Subcutaneous abdominal adipose tissue (tissue), 5 donors: ENCODE results near the gene YWHAQ.

Experiments
- H3K27ac ChIP-seq: one replicate; pipeline ENCODE4 v1.7.0; 2013; ENCODE audit warnings: low read depth, mild to moderate bottlenecking, inconsistent platforms, low read length, moderate library complexity
- H3K27me3 ChIP-seq, 5 donors: one replicate each; pipeline ENCODE4 v1.7.0; 2013; ENCODE audit warnings: low read length in 5 of 5, inconsistent platforms in 1 of 5; ENCODE audit not compliant: control insufficient read depth in 5 of 5, insufficient read depth in 4 of 5
- H3K36me3 ChIP-seq, 5 donors: one replicate each; pipeline ENCODE4 v1.7.0; 2013; ENCODE audit warnings: low read length in 5 of 5; ENCODE audit not compliant: control insufficient read depth in 5 of 5, insufficient read depth in 5 of 5
- H3K4me1 ChIP-seq, 5 donors: one replicate each; pipeline ENCODE4 v1.7.0; 2013; ENCODE audit warnings: low read length in 5 of 5, mild to moderate bottlenecking in 3 of 5, moderate library complexity in 1 of 5; ENCODE audit not compliant: control insufficient read depth in 5 of 5, insufficient read depth in 5 of 5
- H3K4me3 ChIP-seq, 5 donors: one replicate each; pipeline ENCODE4 v1.7.0; 2013; ENCODE audit warnings: low read length in 5 of 5, low read depth in 1 of 5
- H3K9ac ChIP-seq, 5 donors: one replicate each; pipeline ENCODE4 v1.7.0; 2013; ENCODE audit warnings: low read length in 5 of 5, mild to moderate bottlenecking in 4 of 5, moderate library complexity in 3 of 5
- H3K9me3 ChIP-seq, 5 donors: one replicate each; pipeline ENCODE4 v1.7.0; 2013; ENCODE audit warnings: low read length in 5 of 5; ENCODE audit not compliant: control insufficient read depth in 5 of 5
- donor health status: healthy.
- donor health status: healthy.
- donor health status: healthy.
- donor health status: healthy.
- donor health status: healthy.

YWHAQ gene

GRCh38 chr2:9666306-9666705, 35.5 kb upstream of the YWHAQ start:
- Histone ChIP-seq H3K36me3 (no peaks in the 10 kb centered on the region), H3K9ac (no peak overlapping the region), H3K4me3 (no peak overlapping the region), H3K4me1 (peaks cover 0 to 26% (median 14%) of the 10 kb centered on the region in 5 donors), H3K27ac (no peak overlapping the region), H3K27me3 (no peaks in the 10 kb centered on the region), H3K9me3 (no peaks in the 10 kb centered on the region)

- H3K36me3 ChIP-seq: no peaks in the 10 kb centered on the region
- no peak overlapping the region for H3K27ac ChIP-seq
- no peak overlapping the region for H3K9ac ChIP-seq
- H3K27me3 ChIP-seq: no peaks in the 10 kb centered on the region
- H3K9me3 ChIP-seq: no peaks in the 10 kb centered on the region
- H3K4me1 ChIP-seq: peaks cover 0 to 26% (median 14%) of the 10 kb centered on the region in 5 donors
- no peak overlapping the region for H3K4me3 ChIP-seq
Observed at GRCh38 chr2:9665898-9666297, 35.1 kb upstream of the YWHAQ start.

DNA sequence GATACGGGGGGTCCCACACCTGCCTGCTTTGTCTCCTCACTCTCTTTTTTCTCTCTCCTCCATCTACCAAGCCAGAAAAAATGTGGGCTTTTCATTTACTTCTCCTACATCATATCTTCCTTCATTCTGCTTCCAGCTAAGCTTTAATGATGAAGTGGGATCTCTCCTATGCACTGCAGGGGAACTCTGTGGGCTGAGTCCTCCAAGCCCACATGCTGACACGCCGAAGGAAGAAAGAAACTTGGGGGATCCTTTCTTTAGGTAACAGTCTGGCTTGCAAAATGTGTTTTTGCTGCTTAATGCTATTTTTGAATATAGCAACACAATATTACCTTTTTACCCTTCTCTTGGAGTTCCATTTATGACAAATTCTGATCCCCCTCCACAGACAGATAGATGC, 33.6 kb upstream of the YWHAQ start:
- Histone ChIP-seq H3K9me3 (no peaks in the 10 kb centered on the region), H3K9ac (no peak overlapping the region), H3K27ac (no peak overlapping the region), H3K27me3 (no peaks in the 10 kb centered on the region), H3K36me3 (no peaks in the 10 kb centered on the region), H3K4me3 (no peak overlapping the region), H3K4me1 (peaks cover 0 to 26% (median 14%) of the 10 kb centered on the region in 5 donors)

- no peaks in the 10 kb centered on the region for H3K9me3 ChIP-seq
- H3K9ac ChIP-seq: no peak overlapping the region
- no peak overlapping the region for H3K4me3 ChIP-seq
- H3K36me3 ChIP-seq: no peaks in the 10 kb centered on the region
- no peak overlapping the region for H3K27ac ChIP-seq
- H3K4me1 ChIP-seq: peaks cover 0 to 20% (median 14%) of the 10 kb centered on the region in 5 donors
- no peaks in the 10 kb centered on the region for H3K27me3 ChIP-seq
Observed at GRCh38 chr2:9663008-9663879, 32.4 kb upstream of the YWHAQ start.

DNA sequence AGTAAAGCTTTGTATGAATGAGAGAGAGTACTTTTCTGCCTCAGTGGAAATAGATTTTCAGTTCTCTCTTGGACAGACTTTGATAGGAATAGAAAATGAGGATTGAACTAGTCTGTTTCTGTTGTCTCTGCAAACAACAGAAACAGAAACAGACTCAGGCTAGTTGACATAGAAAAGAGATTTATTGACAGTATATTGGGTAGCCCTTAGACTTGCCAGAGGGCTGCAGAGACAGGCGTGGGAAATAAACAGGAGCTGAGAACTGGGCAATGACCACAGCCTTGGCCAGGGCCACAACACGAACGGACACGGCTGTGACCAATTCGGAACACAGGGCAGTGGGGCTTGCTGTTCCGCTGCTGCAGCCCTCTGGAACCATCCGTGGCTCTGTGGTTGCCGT, 30.5 kb upstream of the YWHAQ start:
- Histone ChIP-seq H3K36me3 (no peaks in the 10 kb centered on the region), H3K9me3 (no peaks in the 10 kb centered on the region), H3K9ac (no peak overlapping the region), H3K27ac (no peak overlapping the region), H3K4me1 (peaks cover 0 to 6% (median 5%) of the 10 kb centered on the region in 5 donors), H3K4me3 (no peak overlapping the region), H3K27me3 (no peaks in the 10 kb centered on the region)

DNA sequence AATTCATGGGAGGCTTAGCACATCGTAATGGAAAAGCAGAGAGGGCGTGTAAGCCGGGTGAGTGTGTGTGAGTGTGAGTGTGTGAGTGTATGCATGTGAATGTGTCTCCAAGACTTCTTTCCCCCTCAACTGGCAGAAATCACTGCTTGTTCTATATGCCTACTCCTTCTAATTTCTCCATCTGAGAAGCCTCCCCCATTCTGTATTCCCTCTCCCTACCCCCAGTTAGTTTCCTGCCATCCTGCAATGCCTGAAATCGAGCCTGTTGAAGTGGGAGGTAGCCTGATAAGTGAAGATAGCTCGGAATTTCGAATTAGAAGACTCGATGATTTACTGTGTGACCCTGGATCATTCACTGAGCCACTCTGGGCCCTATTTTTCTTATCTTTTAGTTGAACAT, 30.0 kb upstream of the YWHAQ start:
- H3K9ac ChIP-seq: no peak overlapping the region
- no peaks in the 10 kb centered on the region for H3K27me3 ChIP-seq
- H3K9me3 ChIP-seq: no peaks in the 10 kb centered on the region
- peaks cover 0 to 3% (median 1%) of the 10 kb centered on the region in 5 donors for H3K4me1 ChIP-seq
- no peak overlapping the region for H3K27ac ChIP-seq
- no peak overlapping the region for H3K4me3 ChIP-seq
- H3K36me3 ChIP-seq: no peaks in the 10 kb centered on the region

DNA sequence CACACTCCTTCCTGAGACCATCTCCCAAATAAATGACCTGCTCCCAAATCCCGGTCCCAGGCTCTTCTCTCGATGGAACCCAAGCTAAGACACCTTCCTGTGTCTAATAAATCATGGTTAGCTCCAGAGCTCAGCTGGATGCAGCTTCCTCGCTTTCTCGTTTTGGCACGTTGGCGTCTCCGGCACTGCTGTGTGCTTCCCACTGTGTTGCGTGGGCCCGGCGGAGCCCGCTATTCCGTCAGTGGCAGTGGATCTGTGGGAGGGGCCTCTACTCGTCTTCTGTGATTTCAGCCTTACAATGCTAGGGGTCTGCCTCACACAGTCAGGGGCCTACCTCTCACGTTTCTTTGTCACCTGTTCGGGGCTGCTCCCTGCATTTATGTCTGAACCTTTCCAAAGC, 29.4 kb upstream of the YWHAQ start:
- Histone ChIP-seq H3K4me3 (no peak overlapping the region), H3K4me1 (no peaks in the 10 kb centered on the region), H3K9me3 (no peaks in the 10 kb centered on the region), H3K36me3 (no peaks in the 10 kb centered on the region), H3K27me3 (no peaks in the 10 kb centered on the region), H3K9ac (no peak overlapping the region), H3K27ac (no peak overlapping the region)

- H3K27me3 ChIP-seq: peaks cover 0 to 4% (median 0%) of the 10 kb centered on the region in 5 donors
- H3K9ac ChIP-seq: no peak overlapping the region
- H3K4me1 ChIP-seq: no peaks in the 10 kb centered on the region
- H3K36me3 ChIP-seq: no peaks in the 10 kb centered on the region
- no peaks in the 10 kb centered on the region for H3K9me3 ChIP-seq
- no peak overlapping the region for H3K4me3 ChIP-seq
- no peak overlapping the region for H3K27ac ChIP-seq
Observed at GRCh38 chr2:9658972-9659371, 28.2 kb upstream of the YWHAQ start.

GRCh38 chr2:9657731-9658130, 26.9 kb upstream of the YWHAQ start:
- Histone ChIP-seq H3K9me3 (no peaks in the 10 kb centered on the region), H3K27me3 (peaks cover 0 to 4% (median 0%) of the 10 kb centered on the region in 5 donors), H3K9ac (no peak overlapping the region), H3K4me1 (no peaks in the 10 kb centered on the region), H3K36me3 (no peaks in the 10 kb centered on the region), H3K27ac (no peak overlapping the region), H3K4me3 (no peak overlapping the region)

DNA sequence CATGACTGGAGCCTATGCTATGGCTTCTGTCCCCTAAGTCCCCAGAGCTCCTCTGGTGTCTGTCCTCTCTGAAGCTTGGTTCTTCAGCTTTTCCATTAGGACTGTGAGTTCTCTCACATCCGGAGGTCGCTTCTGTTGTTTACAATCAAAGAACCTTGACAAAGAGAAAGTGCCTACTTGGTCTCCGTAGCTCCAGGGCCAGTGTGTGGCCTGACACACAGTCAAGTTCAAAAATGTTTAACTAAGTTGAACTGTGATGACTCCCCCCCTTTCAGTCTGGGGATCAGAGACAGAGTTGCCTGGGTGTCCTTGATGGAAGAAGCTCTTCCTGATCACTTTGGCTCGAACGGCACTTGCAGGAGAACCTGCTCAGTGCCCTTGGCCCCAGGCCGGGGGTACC, 26.3 kb upstream of the YWHAQ start:
- H3K9me3 ChIP-seq: no peaks in the 10 kb centered on the region
- H3K36me3 ChIP-seq: no peaks in the 10 kb centered on the region
- no peaks in the 10 kb centered on the region for H3K4me1 ChIP-seq
- H3K4me3 ChIP-seq: no peak overlapping the region
- no peak overlapping the region for H3K27ac ChIP-seq
- peaks cover 0 to 4% (median 0%) of the 10 kb centered on the region in 5 donors for H3K27me3 ChIP-seq
- no peak overlapping the region for H3K9ac ChIP-seq
